HG03039 (cell line): ENCODE data around the gene PEX6.

Experiments
- ATAC-seq: cut with Tn5 transposase; IDR thresholded peaks from one replicate; pipeline ENCODE4 v1.9.1; 2021; ENCODE audit warnings: mild to moderate bottlenecking, moderate library complexity; ENCODE audit not compliant: unreplicated experiment

The PEX6 gene, protein sequence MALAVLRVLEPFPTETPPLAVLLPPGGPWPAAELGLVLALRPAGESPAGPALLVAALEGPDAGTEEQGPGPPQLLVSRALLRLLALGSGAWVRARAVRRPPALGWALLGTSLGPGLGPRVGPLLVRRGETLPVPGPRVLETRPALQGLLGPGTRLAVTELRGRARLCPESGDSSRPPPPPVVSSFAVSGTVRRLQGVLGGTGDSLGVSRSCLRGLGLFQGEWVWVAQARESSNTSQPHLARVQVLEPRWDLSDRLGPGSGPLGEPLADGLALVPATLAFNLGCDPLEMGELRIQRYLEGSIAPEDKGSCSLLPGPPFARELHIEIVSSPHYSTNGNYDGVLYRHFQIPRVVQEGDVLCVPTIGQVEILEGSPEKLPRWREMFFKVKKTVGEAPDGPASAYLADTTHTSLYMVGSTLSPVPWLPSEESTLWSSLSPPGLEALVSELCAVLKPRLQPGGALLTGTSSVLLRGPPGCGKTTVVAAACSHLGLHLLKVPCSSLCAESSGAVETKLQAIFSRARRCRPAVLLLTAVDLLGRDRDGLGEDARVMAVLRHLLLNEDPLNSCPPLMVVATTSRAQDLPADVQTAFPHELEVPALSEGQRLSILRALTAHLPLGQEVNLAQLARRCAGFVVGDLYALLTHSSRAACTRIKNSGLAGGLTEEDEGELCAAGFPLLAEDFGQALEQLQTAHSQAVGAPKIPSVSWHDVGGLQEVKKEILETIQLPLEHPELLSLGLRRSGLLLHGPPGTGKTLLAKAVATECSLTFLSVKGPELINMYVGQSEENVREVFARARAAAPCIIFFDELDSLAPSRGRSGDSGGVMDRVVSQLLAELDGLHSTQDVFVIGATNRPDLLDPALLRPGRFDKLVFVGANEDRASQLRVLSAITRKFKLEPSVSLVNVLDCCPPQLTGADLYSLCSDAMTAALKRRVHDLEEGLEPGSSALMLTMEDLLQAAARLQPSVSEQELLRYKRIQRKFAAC

GRCh38 chr6:42978839-42979522 is at the start of gene PEX6:
TSS of gene PEX6 (minus strand) at chr6:42979181. CDS start at chr6:42979150, 31 bp downstream.
- peak; percentile 86 for ATAC-seq

GRCh38 chr6:43026365-43026764 is 47.4 kb upstream of the PEX6 start:
- ATAC-seq = no peak

GRCh38 chr6:43024436-43024835 is 45.5 kb upstream of the PEX6 start:
- no peak for ATAC-seq

- ATAC-seq = peak; percentile 62
Observed at GRCh38 chr6:43021270-43022047, 42.5 kb upstream of the PEX6 start, which contains the start of gene RRP36. TSS of gene RRP36 (plus strand) at chr6:43021623. CDS start at chr6:43021655, 32 bp downstream.

- ATAC-seq = no peak
Observed at GRCh38 chr6:43020847-43021246, 41.9 kb upstream of the PEX6 start.

DNA sequence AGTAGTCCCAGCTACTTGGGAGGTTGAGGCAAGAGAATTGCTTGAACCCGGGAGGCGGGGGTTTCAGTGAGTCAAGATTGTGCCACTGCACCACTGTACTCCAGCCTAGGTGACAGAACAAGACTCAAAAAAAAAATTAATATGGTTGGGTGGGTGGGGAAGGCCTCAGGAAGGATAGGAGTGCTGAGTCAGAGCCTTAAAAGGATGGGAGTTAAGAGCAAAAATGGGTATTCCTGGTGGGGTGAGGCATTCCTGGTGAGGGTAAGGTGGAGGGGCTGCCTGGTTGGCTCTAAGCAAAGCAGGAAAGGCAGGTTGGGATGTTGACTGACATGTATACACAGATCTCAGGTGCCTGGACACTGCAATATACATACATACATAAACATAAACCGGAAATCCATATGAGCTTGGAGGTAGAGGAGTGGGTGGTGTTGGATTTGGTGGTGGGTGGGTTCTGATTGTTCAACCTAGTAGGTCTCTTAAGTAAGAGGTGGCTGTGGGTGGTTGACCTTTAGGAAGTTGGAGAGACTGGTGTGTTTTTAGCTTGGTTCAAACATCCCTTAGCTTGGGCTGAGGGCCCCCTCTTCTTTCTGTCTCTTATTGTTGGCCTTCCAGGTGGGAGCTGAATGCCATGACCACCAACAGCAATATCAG is 41.2 kb upstream of the PEX6 start:
- no peak for ATAC-seq

- ATAC-seq = no peak
Observed at GRCh38 chr6:43019152-43019551, 40.2 kb upstream of the PEX6 start.

- no peak for ATAC-seq
Observed at GRCh38 chr6:43016943-43017334, 38.0 kb upstream of the PEX6 start.

DNA sequence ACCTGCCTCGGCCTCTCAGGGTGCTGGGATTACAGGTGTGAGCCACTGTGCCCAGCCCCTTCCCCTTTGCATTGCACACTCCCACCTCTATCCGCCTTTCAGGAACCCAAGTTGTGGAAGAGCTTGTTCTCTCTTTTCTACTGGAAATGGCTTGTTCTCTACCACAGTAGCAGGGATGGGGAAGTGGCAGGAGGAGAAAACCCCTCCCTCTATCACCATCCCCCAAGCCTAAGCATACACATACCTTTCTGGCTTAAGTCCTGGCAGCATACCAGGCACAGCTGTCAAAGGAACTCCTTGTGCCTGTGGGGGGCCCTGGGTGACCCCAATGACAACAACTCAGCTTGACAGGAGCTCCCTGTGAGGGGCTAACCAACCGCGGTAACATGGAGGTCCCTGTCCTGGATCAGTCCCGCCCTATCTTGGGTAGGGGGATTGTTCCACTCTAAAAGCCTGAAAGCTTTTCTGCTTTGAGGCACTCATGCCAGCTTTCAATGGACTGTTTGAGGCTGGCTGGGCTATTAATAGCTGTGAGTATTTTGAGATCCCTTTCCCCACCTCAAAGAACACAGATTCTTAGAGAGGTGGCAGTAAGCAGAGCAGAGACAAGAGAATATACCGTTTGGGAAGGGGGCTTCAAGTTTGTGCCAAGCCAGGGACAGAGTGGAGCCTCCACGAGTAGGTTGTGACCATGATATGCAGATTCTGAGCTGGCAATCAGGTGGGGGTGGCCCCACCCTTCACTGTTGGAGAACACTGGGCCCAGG is 37.4 kb upstream of the PEX6 start:
- ATAC-seq = no peak

DNA sequence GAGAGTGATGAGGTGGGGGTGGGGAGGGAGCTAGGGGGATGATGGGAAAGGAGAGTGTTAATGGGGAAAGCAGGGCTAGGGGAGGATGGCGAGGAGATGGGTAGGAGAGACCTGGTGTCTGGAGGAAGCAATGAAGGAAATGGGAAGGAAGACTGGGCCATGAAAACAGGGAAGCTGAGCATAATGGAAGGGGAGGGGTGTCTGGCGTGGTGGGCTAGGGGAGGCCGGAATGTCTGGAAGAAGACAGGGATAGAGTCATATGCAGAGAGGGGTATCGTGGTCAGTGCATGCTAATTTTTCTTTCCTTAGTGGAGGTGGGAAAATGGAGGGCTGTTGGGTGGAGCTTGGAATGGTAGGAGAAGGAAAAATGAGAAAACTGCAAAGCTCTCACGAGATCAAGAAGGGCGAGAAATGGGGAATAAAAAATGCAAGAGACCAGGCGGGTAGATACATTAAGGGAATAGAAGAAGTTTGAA is 35.5 kb upstream of the PEX6 start:
- ATAC-seq = no peak

GRCh38 chr6:43013843-43014433 is 35.0 kb upstream of the PEX6 start, which contains the start of the genes KLHDC3 and MEA1:
TSS of gene KLHDC3 (plus strand) at chr6:43014249. CDS start at chr6:43017193, 2,944 bp downstream.
TSS of gene MEA1 (minus strand) at chr6:43013946. CDS start at chr6:43013813, 133 bp downstream.
- peak; percentile 85 for ATAC-seq

GRCh38 chr6:43013097-43013842 is 34.3 kb upstream of the PEX6 start:
- no peak for ATAC-seq

DNA sequence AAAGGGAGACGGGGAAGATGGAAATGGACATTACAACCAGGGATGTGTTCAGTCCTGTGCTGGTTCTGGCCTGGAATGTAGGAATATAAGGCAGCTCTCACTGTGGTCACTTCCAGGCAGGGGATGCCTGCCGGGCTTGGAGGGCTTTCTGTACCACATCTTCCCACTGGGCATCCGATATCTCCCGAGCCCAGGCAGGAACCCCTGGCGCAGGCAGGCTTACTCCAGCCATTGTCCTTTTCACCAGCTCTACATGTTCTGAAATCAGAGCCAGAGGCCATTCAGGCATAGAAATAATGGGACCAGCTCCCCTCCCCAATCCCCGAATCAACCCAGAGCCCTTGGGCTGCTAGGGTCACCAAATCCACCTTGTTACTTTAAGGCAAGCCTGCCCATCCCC is 33.4 kb upstream of the PEX6 start:
- no peak for ATAC-seq

- no peak for ATAC-seq
Observed at GRCh38 chr6:43011207-43011606, 32.2 kb upstream of the PEX6 start.

- no peak for ATAC-seq
Observed at GRCh38 chr6:43009124-43009523, 30.1 kb upstream of the PEX6 start.

- no peak for ATAC-seq
Observed at GRCh38 chr6:43007126-43007525, 28.1 kb upstream of the PEX6 start.

DNA sequence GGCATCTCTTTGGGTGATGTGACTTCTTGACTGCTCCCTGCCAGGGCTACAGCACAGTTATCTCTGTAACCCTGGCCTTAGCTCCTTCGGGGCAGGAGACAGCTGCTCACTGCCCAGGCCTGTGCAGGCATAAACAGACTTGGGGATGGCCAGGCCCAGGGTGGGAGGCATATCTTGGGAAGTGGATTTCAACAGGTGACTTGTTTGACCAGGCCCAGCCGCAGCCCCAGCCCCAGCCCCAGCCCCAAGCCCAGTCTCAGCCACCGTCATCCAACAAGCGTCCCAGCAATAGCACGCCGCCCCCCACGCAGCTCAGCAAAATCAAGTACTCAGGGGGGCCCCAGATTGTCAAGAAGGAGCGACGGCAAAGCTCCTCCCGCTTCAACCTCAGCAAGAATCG is 27.3 kb upstream of the PEX6 start:
- no peak for ATAC-seq

DNA sequence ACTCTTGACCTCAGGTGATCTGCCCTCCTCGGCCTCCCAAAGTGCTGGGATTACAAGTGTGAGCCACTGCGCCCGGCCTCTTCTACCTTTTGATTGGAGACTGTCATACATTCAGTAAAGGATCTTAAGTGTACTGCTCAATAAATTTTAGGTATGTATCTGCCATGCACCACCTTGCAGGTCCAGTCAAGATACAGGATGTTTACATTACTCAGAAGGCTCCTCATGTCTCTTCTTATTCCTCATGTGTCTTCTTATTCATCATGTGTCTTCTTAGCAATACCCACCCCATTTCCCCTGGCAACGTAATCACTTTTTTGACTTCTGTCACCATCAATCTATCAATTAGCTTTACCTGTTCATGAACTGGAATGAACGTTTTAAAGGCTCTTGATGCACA is 26.9 kb upstream of the PEX6 start:
- no peak for ATAC-seq
